ENCODE results near the gene STK35.

Gene STK35

GRCh38 chr20:2135013-2135412, 33.4 kb downstream of the STK35 start:
- Histone ChIP-seq H2BK15ac (ENCODE audit: low read length) (no peak overlapping the region), H3K79me1 (ENCODE audit: low read depth, low read length) (peaks cover 3% of the 10 kb centered on the region), H2BK12ac (ENCODE audit: low read length) (no peak overlapping the region), H3K36me3 (replicated peaks in 1 of 2; ENCODE audit: control insufficient read depth in 2 of 2, insufficient read depth in 2 of 2, low read length in 2 of 2) (peaks cover 4 to 14% of the 10 kb centered on the region in 2 donors), H3K27ac (replicated peaks; ENCODE audit: low read length) (no peak overlapping the region), H3K4me2 (ENCODE audit: insufficient read depth, low read length, poor library complexity, severe bottlenecking) (no peak overlapping the region), H3K27me3 (ENCODE audit: control insufficient read depth in 3 of 3, insufficient read depth in 3 of 3, low read depth in 1 of 3, low read length in 3 of 3) (no peaks in the 10 kb centered on the region), H3K4me3 (ENCODE audit: low read length in 2 of 2) (no peak overlapping the region), H3K4ac (ENCODE audit: low read length) (no peak overlapping the region), H2AK5ac (ENCODE audit: low read depth, low read length) (no peak overlapping the region), H3K18ac (ENCODE audit: low read length) (peak overlapping the region; percentile 7), H3K9me3 (replicated peaks in 1 of 2; ENCODE audit: control insufficient read depth in 2 of 2, insufficient read depth in 1 of 2, low read depth in 1 of 2, low read length in 2 of 2) (no peaks in the 10 kb centered on the region), H2BK5ac (ENCODE audit: low read length) (no peak overlapping the region), H2AFZ (ENCODE audit: low read length) (no peak overlapping the region), H4K8ac (ENCODE audit: low read depth, low read length) (no peak overlapping the region), H3K23ac (ENCODE audit: low read depth, low read length, poor library complexity) (no peak overlapping the region), H3K14ac (ENCODE audit: low read length) (no peak overlapping the region), H2BK120ac (ENCODE audit: low read depth, low read length) (no peak overlapping the region), H3K9ac (ENCODE audit: low read depth, low read length, poor library complexity) (no peak overlapping the region), H3K4me1 (ENCODE audit: control insufficient read depth in 2 of 2, insufficient read depth in 1 of 2, low read depth in 1 of 2, low read length in 2 of 2) (peaks cover 3 to 25% of the 10 kb centered on the region in 2 donors), H4K91ac (ENCODE audit: low read depth, low read length, poor library complexity) (no peak overlapping the region)
- DNase-seq (ENCODE audit: low spot score) = no peak
- WGBS, 2 donors (ENCODE audit: extremely low coverage in 2 of 2, insufficient read length in 2 of 2, insufficient replicate concordance in 1 of 2) = no CpG with 5 or more reads among the region's 4 CpGs

- no peak overlapping the region for H3K4me3 ChIP-seq (ENCODE audit: low read length in 2 of 2)
- no peak overlapping the region for H3K23ac ChIP-seq (ENCODE audit: low read depth, low read length, poor library complexity)
- H3K9ac ChIP-seq (ENCODE audit: low read depth, low read length, poor library complexity) = no peak overlapping the region
- no peak overlapping the region for H4K91ac ChIP-seq (ENCODE audit: low read depth, low read length, poor library complexity)
- no peak overlapping the region for H2BK120ac ChIP-seq (ENCODE audit: low read depth, low read length)
- no peak overlapping the region for H2AK5ac ChIP-seq (ENCODE audit: low read depth, low read length)
- no peak overlapping the region for H2BK12ac ChIP-seq (ENCODE audit: low read length)
- no CpG with 5 or more reads among the region's 4 CpGs for WGBS, 2 donors (ENCODE audit: extremely low coverage in 2 of 2, insufficient read length in 2 of 2, insufficient replicate concordance in 1 of 2)
- no peak overlapping the region for H3K4ac ChIP-seq (ENCODE audit: low read length)
- H2AFZ ChIP-seq (ENCODE audit: low read length) = no peak overlapping the region
- peaks cover 5% of the 10 kb centered on the region for H3K79me1 ChIP-seq (ENCODE audit: low read depth, low read length)
- H3K4me2 ChIP-seq (ENCODE audit: insufficient read depth, low read length, poor library complexity, severe bottlenecking) = no peak overlapping the region
- H2BK15ac ChIP-seq (ENCODE audit: low read length) = no peak overlapping the region
- H3K18ac ChIP-seq (ENCODE audit: low read length) = no peak overlapping the region
- H3K9me3 ChIP-seq (replicated peaks in 1 of 2; ENCODE audit: control insufficient read depth in 2 of 2, insufficient read depth in 1 of 2, low read depth in 1 of 2, low read length in 2 of 2) = no peaks in the 10 kb centered on the region
- no peak overlapping the region for H3K14ac ChIP-seq (ENCODE audit: low read length)
- peaks cover 3 to 20% of the 10 kb centered on the region in 2 donors for H3K4me1 ChIP-seq (ENCODE audit: control insufficient read depth in 2 of 2, insufficient read depth in 1 of 2, low read depth in 1 of 2, low read length in 2 of 2)
- no peak overlapping the region for H4K8ac ChIP-seq (ENCODE audit: low read depth, low read length)
- H3K36me3 ChIP-seq (replicated peaks in 1 of 2; ENCODE audit: control insufficient read depth in 2 of 2, insufficient read depth in 2 of 2, low read length in 2 of 2) = peaks cover 5 to 18% of the 10 kb centered on the region in 2 donors
- H2BK5ac ChIP-seq (ENCODE audit: low read length) = no peak overlapping the region
- no peak for DNase-seq (ENCODE audit: low spot score)
- H3K27ac ChIP-seq (replicated peaks; ENCODE audit: low read length) = no peak overlapping the region
- H3K27me3 ChIP-seq (ENCODE audit: control insufficient read depth in 3 of 3, insufficient read depth in 3 of 3, low read depth in 1 of 3, low read length in 3 of 3) = no peaks in the 10 kb centered on the region
Measured at GRCh38 chr20:2136275-2136674, 34.6 kb downstream of the STK35 start.

- H3K18ac ChIP-seq (ENCODE audit: low read length) = no peak overlapping the region
- peaks cover 3 to 18% of the 10 kb centered on the region in 2 donors for H3K4me1 ChIP-seq (ENCODE audit: control insufficient read depth in 2 of 2, insufficient read depth in 1 of 2, low read depth in 1 of 2, low read length in 2 of 2)
- no peak overlapping the region for H3K27ac ChIP-seq (replicated peaks; ENCODE audit: low read length)
- peaks cover 5% of the 10 kb centered on the region for H3K79me1 ChIP-seq (ENCODE audit: low read depth, low read length)
- H2BK12ac ChIP-seq (ENCODE audit: low read length) = no peak overlapping the region
- no peak overlapping the region for H3K4ac ChIP-seq (ENCODE audit: low read length)
- H3K36me3 ChIP-seq (replicated peaks in 1 of 2; ENCODE audit: control insufficient read depth in 2 of 2, insufficient read depth in 2 of 2, low read length in 2 of 2) = peaks cover 5 to 25% of the 10 kb centered on the region in 2 donors
- DNase-seq (ENCODE audit: low spot score) = no peak
- H2BK5ac ChIP-seq (ENCODE audit: low read length) = no peak overlapping the region
- no peak overlapping the region for H3K9ac ChIP-seq (ENCODE audit: low read depth, low read length, poor library complexity)
- no peaks in the 10 kb centered on the region for H3K27me3 ChIP-seq (ENCODE audit: control insufficient read depth in 3 of 3, insufficient read depth in 3 of 3, low read depth in 1 of 3, low read length in 3 of 3)
- H2BK15ac ChIP-seq (ENCODE audit: low read length) = no peak overlapping the region
- no peak overlapping the region for H3K14ac ChIP-seq (ENCODE audit: low read length)
- no peak overlapping the region for H3K4me2 ChIP-seq (ENCODE audit: insufficient read depth, low read length, poor library complexity, severe bottlenecking)
- H3K9me3 ChIP-seq (replicated peaks in 1 of 2; ENCODE audit: control insufficient read depth in 2 of 2, insufficient read depth in 1 of 2, low read depth in 1 of 2, low read length in 2 of 2) = no peaks in the 10 kb centered on the region
- H4K91ac ChIP-seq (ENCODE audit: low read depth, low read length, poor library complexity) = no peak overlapping the region
- H2AK5ac ChIP-seq (ENCODE audit: low read depth, low read length) = no peak overlapping the region
- no peak overlapping the region for H2BK120ac ChIP-seq (ENCODE audit: low read depth, low read length)
- no peak overlapping the region for H2AFZ ChIP-seq (ENCODE audit: low read length)
- H3K4me3 ChIP-seq (ENCODE audit: low read length in 2 of 2) = no peak overlapping the region
- H4K8ac ChIP-seq (ENCODE audit: low read depth, low read length) = no peak overlapping the region
- no peak overlapping the region for H3K23ac ChIP-seq (ENCODE audit: low read depth, low read length, poor library complexity)
- WGBS, 2 donors (ENCODE audit: extremely low coverage in 2 of 2, insufficient read length in 2 of 2, insufficient replicate concordance in 1 of 2) = no CpG with 5 or more reads among the region's 11 CpGs
Measured at GRCh38 chr20:2137552-2138201, 36.0 kb downstream of the STK35 start.

GRCh38 chr20:2138396-2138795, 36.8 kb downstream of the STK35 start:
- H4K8ac ChIP-seq (ENCODE audit: low read depth, low read length) = no peak overlapping the region
- H3K9ac ChIP-seq (ENCODE audit: low read depth, low read length, poor library complexity) = no peak overlapping the region
- peaks cover 5% of the 10 kb centered on the region for H3K79me1 ChIP-seq (ENCODE audit: low read depth, low read length)
- peaks cover 3 to 14% of the 10 kb centered on the region in 2 donors for H3K4me1 ChIP-seq (ENCODE audit: control insufficient read depth in 2 of 2, insufficient read depth in 1 of 2, low read depth in 1 of 2, low read length in 2 of 2)
- no peak overlapping the region for H2BK120ac ChIP-seq (ENCODE audit: low read depth, low read length)
- H3K4me3 ChIP-seq (ENCODE audit: low read length in 2 of 2) = no peak overlapping the region
- no peak overlapping the region for H4K91ac ChIP-seq (ENCODE audit: low read depth, low read length, poor library complexity)
- no peaks in the 10 kb centered on the region for H3K9me3 ChIP-seq (replicated peaks in 1 of 2; ENCODE audit: control insufficient read depth in 2 of 2, insufficient read depth in 1 of 2, low read depth in 1 of 2, low read length in 2 of 2)
- no peak overlapping the region for H2AK5ac ChIP-seq (ENCODE audit: low read depth, low read length)
- no peak overlapping the region for H2AFZ ChIP-seq (ENCODE audit: low read length)
- no CpG with 5 or more reads among the region's 2 CpGs for WGBS, 2 donors (ENCODE audit: extremely low coverage in 2 of 2, insufficient read length in 2 of 2, insufficient replicate concordance in 1 of 2)
- H2BK12ac ChIP-seq (ENCODE audit: low read length) = no peak overlapping the region
- H3K27me3 ChIP-seq (ENCODE audit: control insufficient read depth in 3 of 3, insufficient read depth in 3 of 3, low read depth in 1 of 3, low read length in 3 of 3) = no peaks in the 10 kb centered on the region
- no peak overlapping the region for H3K4me2 ChIP-seq (ENCODE audit: insufficient read depth, low read length, poor library complexity, severe bottlenecking)
- no peak overlapping the region for H2BK5ac ChIP-seq (ENCODE audit: low read length)
- H3K36me3 ChIP-seq (replicated peaks in 1 of 2; ENCODE audit: control insufficient read depth in 2 of 2, insufficient read depth in 2 of 2, low read length in 2 of 2) = peaks cover 5 to 28% of the 10 kb centered on the region in 2 donors
- H3K14ac ChIP-seq (ENCODE audit: low read length) = no peak overlapping the region
- H3K27ac ChIP-seq (replicated peaks; ENCODE audit: low read length) = no peak overlapping the region
- H3K4ac ChIP-seq (ENCODE audit: low read length) = no peak overlapping the region
- DNase-seq (ENCODE audit: low spot score) = no peak
- no peak overlapping the region for H3K18ac ChIP-seq (ENCODE audit: low read length)
- H3K23ac ChIP-seq (ENCODE audit: low read depth, low read length, poor library complexity) = no peak overlapping the region
- H2BK15ac ChIP-seq (ENCODE audit: low read length) = no peak overlapping the region

Data from neuronal stem cell (in vitro differentiated cells).